NCI-H524 treated with DMSO at 0.1 percent for 48 hours (cell line): Measurements from ENCODE around the gene PDGFD.

Experiments
- DNase-seq: peaks from one replicate; lab custom pipeline; 2025; lab: John Stamatoyannopoulos, UW

Gene PDGFD

DNA sequence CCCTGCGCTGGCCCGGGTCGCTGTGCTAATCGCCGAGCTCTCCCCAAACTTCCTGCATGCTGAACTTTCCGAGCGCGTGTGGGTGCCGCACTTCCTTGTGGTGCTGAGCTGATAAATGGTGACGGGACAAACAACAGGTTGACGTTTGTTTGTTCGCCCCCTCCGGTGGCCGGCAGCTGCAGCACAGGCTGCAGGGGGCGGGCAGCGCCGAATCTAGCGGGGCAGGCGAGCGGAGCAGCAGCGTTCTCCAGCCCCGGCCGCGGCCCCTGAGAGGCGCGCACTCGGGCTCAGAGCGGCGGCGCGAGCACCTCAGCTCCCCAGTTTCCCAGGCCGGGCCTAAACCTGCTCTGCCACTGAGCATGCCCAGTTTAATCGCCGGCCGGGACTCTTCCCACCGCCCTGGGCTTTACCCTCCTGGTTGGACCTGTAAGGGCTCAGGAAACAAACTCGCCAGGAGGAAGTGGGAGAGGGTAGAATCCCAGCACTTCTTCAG lies at the start of gene PDGFD:
Gene PDGFD, minus strand, starts transcription at position 120 of the 493 bp plus-strand sequence.
- DNase-seq = peak; percentile 9

DNA sequence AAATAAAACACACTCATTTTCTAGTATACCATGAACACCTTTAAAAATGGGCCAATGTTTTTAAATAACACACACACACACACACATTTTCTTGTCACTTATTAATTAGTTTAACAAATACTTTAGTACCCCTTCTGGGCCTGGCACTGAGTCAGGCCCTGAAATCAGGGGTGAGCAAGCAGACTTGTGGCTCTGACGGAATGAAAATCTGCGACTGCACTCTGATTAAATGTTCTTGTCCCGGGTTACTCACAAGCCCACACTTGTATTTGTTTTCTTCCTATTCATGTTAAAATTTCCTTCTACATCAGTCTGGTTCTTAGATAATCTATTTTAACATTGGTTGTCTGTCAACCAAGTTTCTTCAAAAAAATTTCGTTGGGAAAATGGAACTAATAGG lies 43.0 kb upstream of the PDGFD start:
- no peak for DNase-seq

DNA sequence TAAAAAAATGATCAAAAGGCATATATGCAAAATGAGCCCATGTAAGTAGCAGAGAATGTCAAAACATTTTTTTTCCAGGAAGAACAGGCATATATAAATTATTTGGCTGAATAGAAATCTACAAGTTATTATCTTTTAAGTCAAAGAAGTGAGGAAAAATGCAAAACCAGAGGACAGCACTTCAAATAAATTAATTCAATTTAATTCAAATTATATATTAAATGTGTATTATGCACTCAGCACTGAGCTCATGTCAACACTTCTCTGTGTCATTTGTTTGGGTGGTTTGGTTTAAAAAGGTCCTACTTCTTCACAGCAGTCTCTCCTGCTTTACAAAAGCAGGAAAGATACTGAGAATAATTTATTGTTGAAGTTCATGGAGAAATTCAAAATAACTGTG lies 41.9 kb upstream of the PDGFD start:
- no peak for DNase-seq

DNA sequence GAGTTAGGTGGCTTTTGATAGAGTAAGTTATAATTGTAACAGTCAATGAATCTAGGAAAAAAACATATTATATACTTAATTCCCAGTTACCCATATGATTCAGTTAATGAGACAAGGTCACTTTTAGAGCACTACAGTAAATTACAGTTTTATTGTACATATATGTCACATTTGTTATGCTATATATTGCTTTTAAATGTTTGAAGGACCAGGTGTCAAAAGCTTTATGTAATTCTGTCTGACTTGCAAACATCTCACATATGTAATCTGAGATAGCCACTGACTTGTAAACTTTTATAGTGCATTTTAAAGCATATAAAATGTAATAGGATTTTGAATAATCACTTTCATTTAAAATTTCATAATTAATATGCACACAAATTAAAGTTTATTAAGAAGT lies 36.7 kb upstream of the PDGFD start:
- no peak for DNase-seq

DNA sequence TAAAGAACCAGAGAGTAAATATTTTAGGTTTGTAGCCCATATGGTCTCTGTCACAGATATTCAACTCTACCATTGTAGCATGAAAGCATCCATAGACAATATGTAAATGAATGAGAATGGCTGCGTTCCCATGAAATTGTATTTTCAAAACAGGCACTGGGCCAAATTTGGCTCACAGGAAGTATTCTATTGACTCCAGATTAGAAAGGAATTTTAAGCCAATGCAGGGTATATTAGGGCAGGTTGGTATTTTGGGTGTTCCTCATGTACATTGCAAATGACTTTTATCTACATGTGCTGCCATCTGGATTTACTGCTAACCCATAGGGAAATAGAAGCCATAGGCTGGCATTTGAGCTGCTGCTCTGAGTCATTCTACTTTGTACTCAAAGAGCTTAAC lies 35.1 kb upstream of the PDGFD start:
- DNase-seq = no peak

DNA sequence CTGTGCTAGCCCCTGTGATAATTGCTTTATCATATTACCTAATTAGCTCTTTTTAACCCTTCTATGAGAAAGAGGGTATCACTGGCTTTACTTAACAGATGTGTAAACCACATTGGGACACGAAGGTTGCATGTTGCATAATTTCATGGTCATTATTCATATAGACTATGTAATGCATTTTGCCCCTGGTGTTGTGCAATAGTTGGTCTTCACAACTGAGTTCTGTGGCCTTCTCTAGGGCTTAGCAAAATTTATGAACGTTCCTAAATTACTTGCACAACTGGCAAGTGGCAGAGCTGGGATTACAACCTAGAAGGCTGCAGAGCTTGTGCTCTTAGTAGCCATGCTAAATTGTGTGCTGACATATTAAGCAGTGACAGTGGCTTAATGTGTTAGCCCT lies 34.6 kb upstream of the PDGFD start:
- DNase-seq = peak; percentile 47

DNA sequence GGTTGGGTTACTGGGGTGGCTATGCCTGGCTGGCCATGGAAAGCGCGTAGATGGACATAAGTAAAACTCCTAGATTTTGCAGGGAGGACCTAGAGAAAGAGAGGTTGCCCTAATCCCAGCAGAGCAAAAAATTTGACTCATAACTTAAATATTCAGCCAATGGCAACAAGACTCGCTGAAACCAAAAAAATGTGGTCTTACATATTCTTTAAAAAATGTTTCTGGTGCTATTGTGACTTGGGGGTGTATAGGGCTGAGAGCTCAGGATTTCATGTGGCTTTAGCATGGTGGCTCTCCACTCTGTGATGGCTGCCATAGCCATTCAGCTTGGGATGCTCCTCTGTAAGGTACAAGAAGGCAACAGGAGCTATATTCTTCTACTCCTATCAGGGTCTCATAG lies 27.2 kb upstream of the PDGFD start:
- DNase-seq = no peak

DNA sequence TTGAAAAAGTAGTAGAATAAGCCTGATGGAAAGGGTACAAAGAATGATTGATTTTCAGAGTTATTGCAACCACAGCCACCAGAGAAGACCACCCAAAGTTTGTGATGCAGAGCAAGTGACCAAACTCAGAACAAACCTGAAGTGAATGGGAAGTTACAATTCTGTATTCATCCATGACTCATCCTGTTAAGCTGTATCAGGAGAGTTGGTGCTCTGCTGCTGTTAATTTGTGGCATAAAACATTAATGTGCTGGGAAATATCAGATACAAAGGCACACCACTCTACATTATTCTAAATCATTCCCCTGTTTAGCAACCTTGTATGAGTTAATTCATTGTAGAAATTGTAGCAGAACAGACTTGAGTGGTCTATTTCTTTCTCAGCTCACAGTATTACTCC lies 19.6 kb upstream of the PDGFD start:
- DNase-seq = no peak

DNA sequence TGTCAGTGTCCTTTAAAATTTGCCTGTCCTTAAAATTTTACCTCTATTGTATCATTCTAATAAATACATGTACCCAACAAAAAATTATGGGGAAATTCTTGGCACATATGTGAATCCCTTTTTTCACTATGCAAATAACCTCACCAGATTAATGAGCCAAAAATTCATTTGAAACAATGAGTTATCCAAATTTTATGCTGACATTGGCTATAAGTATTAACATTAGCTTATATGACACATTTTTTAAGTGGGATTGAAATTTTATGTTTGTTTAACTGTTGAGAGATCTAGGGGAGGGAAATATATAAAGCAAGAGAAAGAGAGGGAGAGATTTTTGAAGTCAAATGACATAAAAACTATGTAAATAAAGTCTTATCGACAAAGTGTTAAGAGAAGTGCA lies 11.8 kb upstream of the PDGFD start:
- DNase-seq = no peak

DNA sequence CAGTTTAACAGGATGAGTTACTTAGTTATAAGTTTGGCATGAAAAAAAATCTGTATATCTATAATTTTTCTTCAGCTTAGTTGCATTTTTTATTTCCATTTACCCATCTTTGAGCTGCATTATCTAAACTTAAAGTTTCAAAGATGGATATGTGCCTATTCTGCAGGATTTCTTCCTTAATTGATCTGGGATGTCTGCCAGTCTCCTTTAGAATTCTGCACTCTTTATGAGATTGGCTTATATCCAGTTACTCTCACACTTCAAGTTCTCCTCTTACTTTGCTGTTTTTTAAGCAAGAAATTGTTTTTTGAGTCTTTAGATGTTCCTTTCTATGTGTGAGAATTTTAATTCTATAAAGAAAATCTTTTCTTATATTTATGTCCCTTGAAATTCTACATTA lies 5.1 kb upstream of the PDGFD start:
- no peak for DNase-seq

DNA sequence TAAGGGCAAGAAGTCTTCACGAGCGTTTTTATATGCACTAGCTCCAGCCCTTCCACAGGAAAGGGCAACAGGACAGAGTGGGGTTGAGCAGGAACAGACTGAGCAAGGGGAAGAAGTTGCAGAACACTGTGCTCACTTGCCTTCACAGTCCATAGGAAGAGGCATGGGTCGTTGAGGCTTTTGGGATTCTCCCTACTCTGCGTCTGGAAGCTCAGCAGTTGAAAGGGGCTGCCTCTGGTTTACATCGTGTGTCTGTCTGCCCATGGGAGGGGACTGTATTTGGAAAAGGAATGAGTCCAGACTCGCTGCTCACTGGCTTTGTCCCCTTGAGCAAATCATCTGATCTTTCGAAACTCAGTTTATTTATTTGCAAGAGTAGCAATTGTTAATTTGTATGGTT lies 1.1 kb upstream of the PDGFD start:
- DNase-seq = no peak

DNA sequence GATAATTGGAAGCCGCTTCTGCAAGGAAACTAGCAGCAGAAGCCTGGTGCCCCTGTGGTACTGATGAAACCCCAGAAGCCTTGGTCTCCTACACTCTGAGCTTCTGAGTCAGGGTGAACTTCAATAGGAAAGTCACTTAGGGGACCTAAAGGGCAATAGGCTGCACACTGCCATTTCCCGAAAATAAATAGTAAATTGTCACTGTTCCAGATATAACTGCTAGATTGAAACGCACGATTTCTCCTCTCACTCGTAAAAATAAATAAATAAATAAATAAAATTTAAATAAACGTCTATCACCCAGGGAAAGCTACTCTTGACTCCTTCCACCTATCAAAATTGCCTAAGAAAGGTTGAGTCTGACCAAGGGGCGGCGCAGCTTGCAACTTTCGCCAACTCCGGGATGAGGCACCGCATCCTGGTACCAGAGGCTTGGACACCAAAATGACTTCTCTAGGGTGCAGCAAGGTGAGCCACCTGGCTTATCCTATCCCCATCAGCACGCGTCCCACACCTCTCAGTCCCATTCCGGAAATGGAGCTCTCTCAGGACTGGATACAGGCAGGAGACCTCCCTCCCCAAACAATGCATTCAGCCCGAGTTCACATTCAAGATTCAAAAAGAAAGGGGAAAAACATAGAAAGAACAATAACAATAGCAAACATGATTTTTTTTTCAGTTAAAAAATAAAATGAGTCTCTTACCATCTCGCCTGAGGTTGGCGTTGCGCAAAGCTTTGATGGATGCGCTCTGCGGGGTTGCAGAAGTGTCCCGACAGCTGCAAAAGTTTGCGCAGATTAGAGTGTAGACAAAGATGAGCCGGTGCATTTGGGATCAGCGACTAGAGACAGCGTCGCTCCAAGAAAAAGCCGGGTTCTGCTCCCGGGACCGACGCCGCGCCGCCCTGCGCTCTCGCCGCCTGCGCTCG lies 583 bp downstream of the PDGFD start:
- DNase-seq = no peak

DNA sequence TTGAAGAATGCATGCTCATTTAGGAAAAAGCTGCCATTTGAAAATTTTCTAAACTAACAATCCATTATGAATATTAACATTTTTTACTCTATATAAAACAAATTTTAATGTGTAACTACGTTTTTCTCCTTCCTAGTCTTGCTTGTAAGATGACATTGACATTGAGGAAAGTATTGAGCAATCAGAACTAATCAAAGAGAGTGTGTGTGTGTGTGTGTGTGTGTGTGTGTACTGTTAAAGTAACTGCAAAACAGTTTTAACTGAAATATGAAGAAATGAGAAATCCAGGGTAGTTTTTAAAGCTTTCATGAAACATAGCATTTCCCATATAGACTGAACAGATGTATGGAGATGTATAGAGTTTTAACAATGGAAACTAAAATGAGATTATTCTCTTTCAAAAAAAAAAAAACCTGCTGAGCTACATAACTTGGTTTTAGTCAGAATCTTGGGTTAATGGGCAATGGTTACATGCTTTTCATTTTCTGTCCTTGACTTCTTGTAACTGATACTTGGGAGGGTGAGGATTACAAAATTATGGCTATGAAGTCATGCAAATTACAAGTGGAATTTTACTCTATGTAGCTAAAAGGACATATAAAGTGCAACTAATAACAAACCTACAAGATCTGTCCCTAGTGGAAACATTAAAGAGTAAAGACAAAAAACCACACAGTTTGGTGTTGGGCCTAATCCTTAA lies 2.0 kb downstream of the PDGFD start:
- no peak for DNase-seq

DNA sequence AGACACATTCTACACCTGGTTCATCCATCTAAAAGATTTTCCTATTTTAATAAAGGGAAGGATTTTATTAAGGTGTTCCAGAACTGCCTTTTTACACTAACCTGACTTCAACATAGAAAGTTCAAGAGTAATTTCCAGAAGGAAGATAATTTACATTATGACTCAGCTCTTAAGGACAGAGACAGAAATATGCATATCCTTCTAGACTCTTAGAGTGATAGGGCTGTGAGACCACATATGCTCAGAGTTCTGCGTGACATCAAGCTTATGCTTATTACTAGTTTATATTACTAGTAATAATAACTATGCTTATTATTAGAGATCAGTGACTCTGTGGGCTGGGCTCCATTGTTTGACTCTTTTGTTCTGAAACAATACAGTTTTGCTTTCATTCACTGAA lies 4.6 kb downstream of the PDGFD start:
- no peak for DNase-seq

DNA sequence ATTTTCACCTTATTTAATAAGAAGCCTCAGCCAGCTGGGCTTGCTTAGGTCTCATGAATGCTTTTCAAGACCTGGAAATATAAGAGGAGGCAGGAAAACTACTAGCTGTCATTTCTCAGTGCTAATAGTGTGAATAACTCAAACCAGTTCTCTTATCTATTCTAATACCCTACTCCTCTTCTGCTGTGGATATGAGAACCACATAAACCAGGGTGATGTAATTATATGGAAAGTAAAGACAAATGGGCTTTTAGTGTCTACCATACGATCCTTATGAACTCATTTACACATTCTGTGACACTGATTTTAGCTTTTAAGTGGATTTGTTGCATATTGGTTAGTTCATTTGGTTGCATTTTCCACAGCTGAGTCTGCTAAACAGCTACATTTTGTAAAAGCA lies 8.6 kb downstream of the PDGFD start:
- no peak for DNase-seq

DNA sequence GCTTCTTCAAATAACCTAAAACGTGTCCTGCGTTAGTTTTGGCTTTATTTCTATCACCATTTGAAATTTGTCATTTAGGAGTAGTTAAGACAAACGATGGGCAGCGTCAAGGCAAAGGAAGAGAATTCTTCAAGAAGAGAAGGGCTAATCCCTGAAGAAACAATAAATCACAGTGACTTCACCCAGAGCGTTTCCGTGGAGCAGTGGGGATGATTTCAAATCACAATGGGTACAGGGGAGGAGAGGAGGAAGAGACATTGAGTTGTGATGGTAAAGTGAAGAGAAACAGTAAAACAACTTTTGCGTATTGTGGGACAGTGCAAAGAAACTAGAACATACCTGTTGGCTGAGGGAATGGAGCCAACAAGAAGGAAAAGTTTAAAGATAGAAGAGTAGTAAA lies 9.7 kb downstream of the PDGFD start:
- DNase-seq = no peak

DNA sequence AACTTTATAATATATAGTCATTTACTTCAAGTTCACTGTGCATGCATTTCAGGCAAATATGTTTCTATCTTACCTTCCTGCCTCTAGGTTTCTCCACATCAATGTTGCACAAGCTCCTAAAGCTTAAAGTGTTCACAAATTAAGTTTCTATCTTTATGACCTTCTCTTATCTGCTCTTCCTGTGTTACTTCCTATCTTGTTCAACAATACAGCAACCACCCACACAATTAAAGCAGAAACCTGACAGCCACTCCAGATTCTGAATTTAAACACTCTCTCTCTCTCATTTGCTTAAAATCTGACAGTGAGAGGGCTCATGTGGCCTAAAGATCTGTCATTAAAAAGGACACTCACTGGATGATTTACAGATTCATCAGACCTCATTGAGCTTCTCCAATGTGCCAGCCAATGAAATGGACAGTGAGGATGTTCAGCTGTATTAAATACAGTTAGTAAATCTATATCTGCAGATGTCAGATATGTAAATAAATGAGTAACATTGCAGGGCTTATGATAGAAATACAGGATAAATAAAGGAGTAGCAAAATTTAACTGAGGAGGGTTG lies 10.9 kb downstream of the PDGFD start:
- no peak for DNase-seq

DNA sequence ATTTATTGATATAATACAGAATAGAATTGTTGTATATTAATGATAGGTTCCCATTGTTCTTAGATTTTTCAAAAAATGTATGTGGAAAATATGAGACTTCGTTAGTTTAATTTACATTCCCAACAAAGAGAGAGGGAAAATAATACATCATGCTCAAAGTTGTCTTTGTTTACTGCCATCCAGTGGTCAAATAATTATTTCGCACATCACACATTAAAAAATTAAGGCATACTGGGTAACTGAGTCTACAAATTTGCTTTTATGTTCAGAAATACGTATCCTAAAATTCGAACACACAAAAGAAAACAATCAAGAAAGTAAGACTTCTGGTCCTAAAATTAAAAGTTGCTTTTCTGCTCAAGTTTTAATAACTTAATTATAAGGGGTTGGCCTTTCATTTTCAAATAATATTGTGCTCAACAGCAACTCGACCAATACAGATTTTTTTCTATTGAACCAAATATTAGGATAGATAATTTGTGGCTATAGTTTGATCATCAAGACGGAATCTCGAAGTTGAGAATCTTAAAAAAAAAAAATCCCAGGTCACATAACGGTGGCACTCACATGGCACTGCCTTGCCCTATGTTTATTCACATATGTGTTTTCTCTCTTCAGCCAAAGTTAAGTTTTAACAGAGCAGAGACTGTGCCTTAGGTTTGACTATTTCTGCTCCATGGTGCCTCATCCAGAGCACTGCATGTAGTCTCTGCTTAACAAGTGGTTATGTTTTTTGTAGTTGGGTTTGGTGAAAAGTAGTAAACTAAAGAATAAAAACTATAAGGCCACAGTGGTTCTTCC lies 12.3 kb downstream of the PDGFD start:
- DNase-seq = no peak

DNA sequence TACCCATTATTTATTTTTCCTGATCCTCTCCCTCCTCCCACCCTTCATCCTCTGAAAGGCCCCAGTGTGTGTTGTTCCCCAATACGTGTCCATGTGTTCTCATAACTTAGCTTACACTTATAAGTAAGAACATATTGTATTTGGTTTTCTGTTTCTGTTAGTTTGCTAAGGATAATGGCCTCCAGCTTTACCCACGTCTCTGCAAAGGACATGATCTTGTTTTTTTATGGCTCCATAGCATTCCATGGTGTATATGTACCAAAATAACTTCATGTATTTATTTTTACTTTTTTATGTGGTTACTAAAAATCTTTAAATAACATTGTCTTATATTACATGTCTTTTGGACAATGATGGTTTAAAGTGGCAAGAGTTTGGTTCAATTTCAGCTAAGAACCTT lies 15.2 kb downstream of the PDGFD start:
- no peak for DNase-seq

DNA sequence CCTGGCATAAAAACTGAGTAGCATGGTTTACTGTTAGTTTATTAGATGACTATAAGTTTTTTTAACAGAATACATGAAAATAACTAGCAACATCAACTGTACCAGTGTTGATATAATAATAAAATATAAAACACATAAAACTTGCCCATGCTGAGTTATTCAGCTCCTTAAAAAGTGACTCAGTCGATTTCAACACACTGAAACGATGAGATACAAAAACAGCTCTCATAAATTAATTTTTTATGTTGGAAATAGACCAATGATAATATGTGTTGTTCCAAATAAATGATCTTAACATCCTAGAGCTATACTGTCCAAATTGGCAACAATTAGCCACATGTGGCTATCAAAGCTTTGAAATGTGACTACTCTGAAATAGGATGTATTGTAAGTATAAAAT lies 15.9 kb downstream of the PDGFD start:
- no peak for DNase-seq

DNA sequence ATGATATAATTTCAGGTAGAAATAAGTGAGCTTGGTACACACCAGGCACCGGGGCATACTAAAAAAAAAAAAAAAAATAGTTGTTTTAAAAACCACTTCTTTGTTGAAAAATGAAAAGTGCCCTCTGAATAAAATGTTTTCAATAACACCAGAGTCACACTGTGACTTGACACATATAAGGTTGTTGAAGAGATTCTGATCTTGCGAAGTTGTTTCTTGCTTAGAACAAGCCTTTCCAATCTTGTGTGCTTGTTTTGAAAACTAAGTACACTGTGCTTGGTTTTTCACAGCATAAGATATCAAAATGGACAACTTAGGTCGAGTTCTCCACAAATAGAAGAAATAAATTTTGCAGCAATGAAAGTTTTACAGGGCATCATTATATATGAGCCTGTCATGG lies 17.0 kb downstream of the PDGFD start:
- DNase-seq = no peak

DNA sequence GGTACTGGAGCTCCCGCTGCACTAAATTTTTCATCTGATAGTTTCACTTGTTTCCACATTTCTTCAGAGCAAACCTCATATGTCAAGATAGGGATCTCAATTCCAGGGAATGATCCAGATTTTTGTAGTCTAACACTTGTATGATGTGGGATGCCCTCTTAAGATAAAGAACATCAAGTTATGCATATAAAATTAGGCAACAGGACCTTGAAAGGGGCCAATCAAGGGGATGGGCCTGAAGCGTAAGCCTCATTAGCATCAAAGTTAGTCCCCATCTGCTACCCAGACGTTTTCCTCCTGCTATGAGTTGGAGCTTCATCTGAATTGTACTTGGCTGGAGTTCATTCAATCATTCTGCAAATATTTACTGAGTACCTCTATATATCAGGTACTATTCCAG lies 17.5 kb downstream of the PDGFD start:
- peak; percentile 43 for DNase-seq
